Neural crest cell (in vitro differentiated cells): ENCODE results near the gene GPATCH3. TPM values are rescaled to one million over a fixed set of nuclear protein-coding genes. Genes with fewer than 3 reads are reported as not detected.
"Not testable (repeated sequence)": the region's sequence is repeated elsewhere in the genome, so short reads cannot be mapped to it uniquely, and the experiment has no call there.

ENCODE experiments used
- DNase-seq: peaks from one replicate; pipeline ENCODE4 v3.0.0; 2021; ENCODE audit warnings: low read depth, mixed read lengths, low spot score
- H3K27ac Mint-ChIP-seq: one replicate; pipeline ENCODE4 v1.8.0; 2021; ENCODE audit warnings: mild to moderate bottlenecking, mixed read lengths; ENCODE audit not compliant: unreplicated experiment
- H3K27me3 Mint-ChIP-seq: 2 replicates; pipeline ENCODE4 v1.8.0; 2021; ENCODE audit warnings: low read depth, mild to moderate bottlenecking, mixed read lengths
- H3K36me3 Mint-ChIP-seq: 2 replicates; pipeline ENCODE4 v1.8.0; 2021; ENCODE audit warnings: low read depth, mild to moderate bottlenecking, mixed read lengths
- H3K4me1 Mint-ChIP-seq: 2 replicates; pipeline ENCODE4 v1.8.0; 2021; ENCODE audit warnings: mixed read lengths
- H3K4me3 Mint-ChIP-seq: one replicate; pipeline ENCODE4 v1.8.0; 2021; ENCODE audit warnings: mild to moderate bottlenecking, mixed read lengths
- H3K9me3 Mint-ChIP-seq: 2 replicates; pipeline ENCODE4 v1.8.0; 2021; ENCODE audit warnings: mixed read lengths
- total RNA-seq: library from RNA; stranded (reverse); gene quantifications from 2 replicates; pipeline ENCODE4 v1.2.1, GENCODE V29; 2021
- TF ChIP-seq, protein P1 (sequence below): fragments of 200-600 bp; sonication (generic); conservative IDR thresholded peaks from 2 replicates; pipeline ENCODE4 v1.5.0; 2021; ENCODE audit warnings: antibody characterized with exemption, mild to moderate bottlenecking

The GPATCH3 gene
- total RNA-seq, 1 donor from 2014 or later: 21.3 TPM

GRCh38 chr1:26879793-26880192, 20.5 kb downstream of the GPATCH3 start:
- H3K36me3 Mint-ChIP-seq: peaks cover 5% of the 10 kb centered on the region
- peaks cover 4% of the 10 kb centered on the region for H3K4me1 Mint-ChIP-seq
- no peaks in the 10 kb centered on the region for H3K9me3 Mint-ChIP-seq
- H3K27ac Mint-ChIP-seq: no peak overlapping the region
- TF ChIP-seq, protein P1, sequence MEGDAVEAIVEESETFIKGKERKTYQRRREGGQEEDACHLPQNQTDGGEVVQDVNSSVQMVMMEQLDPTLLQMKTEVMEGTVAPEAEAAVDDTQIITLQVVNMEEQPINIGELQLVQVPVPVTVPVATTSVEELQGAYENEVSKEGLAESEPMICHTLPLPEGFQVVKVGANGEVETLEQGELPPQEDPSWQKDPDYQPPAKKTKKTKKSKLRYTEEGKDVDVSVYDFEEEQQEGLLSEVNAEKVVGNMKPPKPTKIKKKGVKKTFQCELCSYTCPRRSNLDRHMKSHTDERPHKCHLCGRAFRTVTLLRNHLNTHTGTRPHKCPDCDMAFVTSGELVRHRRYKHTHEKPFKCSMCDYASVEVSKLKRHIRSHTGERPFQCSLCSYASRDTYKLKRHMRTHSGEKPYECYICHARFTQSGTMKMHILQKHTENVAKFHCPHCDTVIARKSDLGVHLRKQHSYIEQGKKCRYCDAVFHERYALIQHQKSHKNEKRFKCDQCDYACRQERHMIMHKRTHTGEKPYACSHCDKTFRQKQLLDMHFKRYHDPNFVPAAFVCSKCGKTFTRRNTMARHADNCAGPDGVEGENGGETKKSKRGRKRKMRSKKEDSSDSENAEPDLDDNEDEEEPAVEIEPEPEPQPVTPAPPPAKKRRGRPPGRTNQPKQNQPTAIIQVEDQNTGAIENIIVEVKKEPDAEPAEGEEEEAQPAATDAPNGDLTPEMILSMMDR: no peak
- H3K4me3 Mint-ChIP-seq: no peak overlapping the region
- H3K27me3 Mint-ChIP-seq: no peaks in the 10 kb centered on the region
- DNase-seq: no peak

DNA sequence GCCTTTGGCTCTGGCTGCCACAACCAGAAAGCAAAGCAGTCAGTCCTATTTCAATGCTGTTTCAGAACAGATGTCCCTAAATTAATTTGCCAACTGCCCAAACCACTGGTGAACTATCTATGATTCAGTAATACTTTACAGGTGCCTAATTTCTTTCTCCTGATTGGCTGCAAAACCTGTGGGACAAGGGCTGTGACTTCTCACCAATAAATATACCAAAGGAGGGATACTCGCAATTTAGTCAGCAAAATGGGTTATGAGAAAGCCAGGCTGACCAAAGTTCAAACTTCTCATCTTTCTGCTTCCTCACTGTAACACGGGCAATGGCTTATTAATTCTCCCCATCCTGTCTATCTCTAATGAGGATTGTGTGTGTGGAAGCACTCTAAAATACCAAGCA, 22.9 kb downstream of the GPATCH3 start:
- Mint-ChIP-seq H3K27ac (no peak overlapping the region), H3K9me3 (no peaks in the 10 kb centered on the region)

DNA sequence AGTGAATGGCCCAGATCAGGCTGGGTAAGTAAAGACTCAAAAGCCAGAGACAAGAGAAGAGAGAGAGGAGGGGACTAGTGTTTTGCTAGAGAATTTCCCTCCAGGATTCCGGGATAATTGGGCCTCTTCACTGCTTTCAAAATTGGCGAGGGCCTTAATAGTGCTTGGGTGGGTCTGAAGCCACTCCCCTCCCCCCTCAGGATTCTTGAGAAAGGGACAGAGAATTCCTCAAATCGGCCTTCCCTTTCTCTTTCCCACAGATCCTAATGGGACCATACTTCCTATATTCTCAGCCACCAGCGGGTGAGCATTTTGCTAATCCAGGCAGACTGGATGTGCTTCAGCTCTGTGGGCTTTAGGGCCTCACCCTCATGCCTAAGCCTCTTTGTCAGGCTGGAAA, 25.4 kb downstream of the GPATCH3 start:
- TF ChIP-seq, protein P1: no peak
- Mint-ChIP-seq H3K27ac (no peak overlapping the region), H3K27me3 (peaks cover 2% of the 10 kb centered on the region), H3K4me1 (peaks cover 4% of the 10 kb centered on the region), H3K36me3 (no peaks in the 10 kb centered on the region), H3K9me3 (no peaks in the 10 kb centered on the region), H3K4me3 (no peak overlapping the region)
- no peak for DNase-seq

More for the DNA sequence above, 22.9 kb downstream of the GPATCH3 start:
- no peaks in the 10 kb centered on the region for H3K27me3 Mint-ChIP-seq
- H3K4me3 Mint-ChIP-seq: no peak overlapping the region
- peaks cover 4% of the 10 kb centered on the region for H3K4me1 Mint-ChIP-seq
- TF ChIP-seq, protein P1: no peak
- no peak for DNase-seq
- no peaks in the 10 kb centered on the region for H3K36me3 Mint-ChIP-seq

- H3K27ac Mint-ChIP-seq, H3K9me3 Mint-ChIP-seq: not testable (repeated sequence)
Measured at GRCh38 chr1:26873097-26873496, 27.2 kb downstream of the GPATCH3 start.

DNA sequence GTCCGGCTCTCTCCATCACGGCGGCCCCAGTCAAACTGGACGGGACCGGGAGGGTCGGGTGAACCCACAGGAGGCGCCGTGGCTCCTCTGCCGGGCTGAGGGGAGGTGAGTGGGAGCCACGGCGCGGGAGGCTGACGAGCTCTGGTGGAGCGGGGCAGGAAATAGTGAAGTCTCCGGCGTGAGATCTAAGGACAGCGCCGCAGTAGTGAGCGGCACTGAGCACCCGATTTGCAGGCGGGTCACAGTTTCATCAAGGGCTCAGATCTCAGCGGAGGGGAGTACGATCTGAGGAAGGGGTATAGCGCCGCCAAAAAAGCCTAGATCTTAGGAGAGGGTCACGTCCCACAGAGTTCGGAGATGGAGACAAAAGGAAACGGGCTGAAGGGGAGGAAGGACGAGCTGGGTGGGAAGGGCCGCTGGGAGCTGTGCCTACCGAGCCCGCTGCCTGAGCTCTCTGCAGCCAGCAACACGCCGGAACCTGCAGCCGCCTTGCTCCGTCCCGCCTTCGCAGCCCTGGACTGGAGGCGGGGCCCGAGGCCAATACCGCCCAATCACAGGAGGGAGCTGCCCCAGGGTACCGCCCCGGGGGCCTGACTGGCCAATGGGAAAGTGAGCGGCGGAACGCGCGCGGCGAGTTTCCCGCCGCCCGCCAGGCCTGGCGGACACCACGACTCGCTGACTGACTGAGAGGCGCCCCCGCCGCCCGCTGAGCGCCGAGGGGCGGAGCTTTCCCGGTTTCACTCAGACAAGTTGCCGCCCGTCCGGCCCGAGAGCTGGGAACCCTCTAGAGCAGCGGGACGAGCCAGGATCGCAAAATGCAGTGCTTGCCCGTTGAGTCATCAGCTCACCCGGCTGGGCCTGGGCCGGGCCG, 35.4 kb downstream of the GPATCH3 start:
- TF ChIP-seq, protein P1: no peak
- no peaks in the 10 kb centered on the region for H3K36me3 Mint-ChIP-seq

More at GRCh38 chr1:26873097-26873496, 27.2 kb downstream of the GPATCH3 start:
- H3K4me3 Mint-ChIP-seq, H3K27me3 Mint-ChIP-seq, DNase-seq, H3K36me3 Mint-ChIP-seq, H3K4me1 Mint-ChIP-seq: not testable (repeated sequence)

DNA sequence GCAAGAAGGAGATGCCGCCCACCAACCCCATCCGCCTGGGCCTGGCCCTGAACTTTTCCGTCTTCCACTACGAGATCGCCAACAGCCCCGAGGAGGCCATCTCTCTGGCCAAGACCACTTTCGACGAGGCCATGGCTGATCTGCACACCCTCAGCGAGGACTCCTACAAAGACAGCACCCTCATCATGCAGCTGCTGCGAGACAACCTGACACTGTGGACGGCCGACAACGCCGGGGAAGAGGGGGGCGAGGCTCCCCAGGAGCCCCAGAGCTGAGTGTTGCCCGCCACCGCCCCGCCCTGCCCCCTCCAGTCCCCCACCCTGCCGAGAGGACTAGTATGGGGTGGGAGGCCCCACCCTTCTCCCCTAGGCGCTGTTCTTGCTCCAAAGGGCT, 36.6 kb downstream of the GPATCH3 start:
- no peaks in the 10 kb centered on the region for H3K9me3 Mint-ChIP-seq
- DNase-seq: no peak
- TF ChIP-seq, protein P1: no peak
- peaks cover 14% of the 10 kb centered on the region for H3K4me1 Mint-ChIP-seq
- H3K36me3 Mint-ChIP-seq: no peaks in the 10 kb centered on the region
- peak overlapping the region; percentile 88 for H3K4me3 Mint-ChIP-seq
- H3K27ac Mint-ChIP-seq: no peak overlapping the region
- H3K27me3 Mint-ChIP-seq: no peaks in the 10 kb centered on the region

More for the DNA sequence above, 35.4 kb downstream of the GPATCH3 start:
- H3K9me3 Mint-ChIP-seq: no peaks in the 10 kb centered on the region
- peak; percentile 95 for DNase-seq
- H3K4me1 Mint-ChIP-seq: peaks cover 14% of the 10 kb centered on the region
- H3K4me3 Mint-ChIP-seq: peak overlapping the region; percentile 88
- peak overlapping the region; percentile 89 for H3K27ac Mint-ChIP-seq
- H3K27me3 Mint-ChIP-seq: no peaks in the 10 kb centered on the region
